Measurements from ENCODE around the gene LMF2. TPM values are rescaled to one million over a fixed set of nuclear protein-coding genes. Genes with fewer than 3 reads are reported as not detected.
A peak's percentile ranks its signal among the peaks of the same experiment; 100 is the strongest.
"Not testable (repeated sequence)": the region's sequence is repeated elsewhere in the genome, so short reads cannot be mapped to it uniquely, and the experiment has no call there.

Gene LMF2
- total RNA-seq, 1 donor from 2014 or later: 93.2 TPM

- Mint-ChIP-seq H3K9me3 (ENCODE audit: unreplicated experiment) (peaks cover 4% of the 10 kb centered on the region), H3K4me3 (ENCODE audit: unreplicated experiment) (no peak overlapping the region), H3K27ac (ENCODE audit: unreplicated experiment) (no peak overlapping the region), H3K27me3 (ENCODE audit: low read depth, unreplicated experiment) (peaks cover 15% of the 10 kb centered on the region), H3K36me3 (ENCODE audit: low read depth, unreplicated experiment) (no peaks in the 10 kb centered on the region), H3K4me1 (ENCODE audit: low read depth, unreplicated experiment) (peaks cover 4% of the 10 kb centered on the region)
- Histone ChIP-seq H3K9me3 (ENCODE audit: insufficient read depth, low read depth, low read length) (no peaks in the 10 kb centered on the region), H3K9ac (ENCODE audit: low read length) (no peak overlapping the region), H4K20me1 (ENCODE audit: insufficient read depth, low read length) (no peaks in the 10 kb centered on the region), H3K79me2 (ENCODE audit: insufficient read depth, low read length) (no peaks in the 10 kb centered on the region), H3K4me2 (ENCODE audit: low read length) (no peak overlapping the region), H3K4me3 (ENCODE audit: insufficient read depth, low read depth, low read length) (no peak overlapping the region), H3K27me3 (ENCODE audit: insufficient read depth, low read length) (peaks cover 23% of the 10 kb centered on the region), H3K36me3 (ENCODE audit: insufficient read depth, low read length) (no peaks in the 10 kb centered on the region), H2AFZ (ENCODE audit: low read depth, low read length) (no peak overlapping the region), H3K4me1 (ENCODE audit: insufficient read depth, low read length) (peaks cover 14% of the 10 kb centered on the region), H3K27ac (ENCODE audit: low read depth, low read length) (no peak overlapping the region)
- TF ChIP-seq EZH2 (IDR thresholded peaks at IDR 0.05; ENCODE audit: insufficient read depth, low read length): no peak
- no peak for TF ChIP-seq CTCF (IDR thresholded peaks at IDR 0.05; ENCODE audit: insufficient read depth, low read depth, low read length)
- DNase-seq (ENCODE audit: low read depth): no peak
- FAIRE-seq: no peak
These were observed 27.6 kb upstream of the LMF2 start for GRCh38 chr22:50535113-50535512.

DNA sequence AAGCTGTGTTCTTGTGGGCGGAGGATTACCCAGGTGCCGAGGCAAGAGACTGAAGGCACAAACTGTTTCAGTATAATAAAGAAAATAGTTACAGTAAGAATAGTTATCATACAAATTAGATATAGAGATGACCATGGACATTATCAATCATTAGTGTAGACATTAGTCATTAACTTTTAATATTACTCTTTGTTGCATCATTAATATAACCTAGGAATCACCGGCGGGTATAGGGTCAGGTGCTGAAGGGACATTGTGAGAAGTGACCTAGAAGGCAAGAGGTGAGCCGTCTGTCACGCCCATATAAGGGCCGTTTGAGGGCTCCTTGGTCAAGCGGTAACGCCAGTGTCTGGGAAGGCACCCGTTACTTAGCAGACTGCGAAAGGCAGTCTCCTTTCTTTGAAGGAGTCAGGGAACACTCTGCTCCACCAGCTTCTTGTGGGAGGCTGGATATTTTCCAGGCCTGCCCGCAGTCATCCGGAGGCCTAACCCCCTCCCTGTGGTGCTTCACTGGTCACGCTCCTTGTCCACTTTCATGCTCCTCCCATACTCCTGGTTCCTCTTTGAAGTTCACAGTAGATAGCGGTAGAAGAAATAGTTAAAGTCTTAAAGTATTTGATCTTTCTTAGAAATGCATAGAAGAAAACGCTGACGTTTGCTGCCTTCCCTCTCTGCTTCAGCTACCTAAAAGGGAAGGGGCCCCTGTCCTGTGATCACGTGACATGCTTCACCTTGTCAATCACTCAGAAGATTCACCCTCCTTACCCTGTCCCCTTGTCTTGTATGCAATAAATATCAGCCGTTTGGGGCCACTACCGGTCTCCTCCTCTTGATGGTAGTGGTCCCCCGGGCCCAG is 26.6 kb upstream of the LMF2 start:
- not testable (repeated sequence) for H3K4me2 ChIP-seq (ENCODE audit: low read length); H3K27ac Mint-ChIP-seq (ENCODE audit: unreplicated experiment); FAIRE-seq; H3K4me3 Mint-ChIP-seq (ENCODE audit: unreplicated experiment); H3K79me2 ChIP-seq (ENCODE audit: insufficient read depth, low read length); H3K9me3 Mint-ChIP-seq (ENCODE audit: unreplicated experiment); H3K9ac ChIP-seq (ENCODE audit: low read length); H3K4me3 ChIP-seq (ENCODE audit: insufficient read depth, low read depth, low read length); H3K9me3 ChIP-seq (ENCODE audit: insufficient read depth, low read depth, low read length); H3K36me3 Mint-ChIP-seq (ENCODE audit: low read depth, unreplicated experiment); H3K4me1 Mint-ChIP-seq (ENCODE audit: low read depth, unreplicated experiment); H3K27ac ChIP-seq (ENCODE audit: low read depth, low read length); H4K20me1 ChIP-seq (ENCODE audit: insufficient read depth, low read length); H2AFZ ChIP-seq (ENCODE audit: low read depth, low read length); H3K36me3 ChIP-seq (ENCODE audit: insufficient read depth, low read length)
- Histone ChIP-seq H3K27me3 (ENCODE audit: insufficient read depth, low read length) (peaks cover 32% of the 10 kb centered on the region), H3K4me1 (ENCODE audit: insufficient read depth, low read length) (peaks cover 11% of the 10 kb centered on the region)
- DNase-seq (ENCODE audit: low read depth): peak; percentile 54
- peaks cover 15% of the 10 kb centered on the region for H3K27me3 Mint-ChIP-seq (ENCODE audit: low read depth, unreplicated experiment)

DNA sequence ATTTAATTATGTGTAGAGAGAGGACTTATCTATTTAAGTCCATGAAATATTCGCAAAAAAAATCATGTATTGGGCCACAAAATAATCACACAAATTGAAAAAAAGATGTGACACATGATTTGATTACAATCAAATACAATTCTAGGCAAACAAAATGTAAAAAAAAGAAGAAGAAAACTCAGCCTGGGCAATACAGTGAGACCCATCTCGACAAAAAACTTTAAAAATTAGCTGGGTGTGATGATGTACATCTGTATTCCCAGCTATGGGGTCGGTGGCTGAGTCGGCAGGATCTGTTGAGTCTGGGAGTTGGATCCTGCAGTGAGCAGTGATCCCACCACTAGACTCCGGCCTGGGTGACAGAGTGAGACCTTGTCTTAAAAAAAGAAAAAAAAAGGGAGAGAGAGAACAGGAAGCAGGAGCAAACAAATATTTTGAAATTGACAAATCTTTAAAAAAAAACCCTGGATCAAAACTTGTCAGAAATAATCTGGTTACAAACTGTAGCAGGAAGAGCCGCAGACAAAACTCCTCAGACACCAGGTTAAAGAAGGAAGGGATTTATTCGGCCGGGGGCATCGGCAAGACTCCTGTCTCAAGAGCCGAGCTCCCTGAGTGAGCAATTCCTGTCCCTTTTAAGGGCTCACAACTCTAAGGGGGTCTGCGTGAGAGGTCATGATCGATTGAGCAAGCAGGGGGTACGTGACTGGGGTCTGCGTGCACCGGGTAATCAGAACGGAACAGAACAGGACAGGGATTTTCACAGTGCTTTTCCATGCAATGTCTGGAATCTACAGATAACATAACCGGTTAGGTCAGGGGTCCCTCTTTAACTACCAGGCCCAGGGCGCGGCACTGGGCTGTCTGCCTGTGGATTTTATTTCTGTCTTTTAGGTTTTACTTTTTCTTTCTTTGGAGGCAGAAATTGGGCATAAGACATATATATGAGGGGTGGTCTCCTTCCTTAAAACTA is 25.6 kb upstream of the LMF2 start:
- Mint-ChIP-seq H3K27ac (ENCODE audit: unreplicated experiment) (peak overlapping the region; percentile 69), H3K4me3 (ENCODE audit: unreplicated experiment) (peak overlapping the region; percentile 76), H3K27me3 (ENCODE audit: low read depth, unreplicated experiment) (peaks cover 12% of the 10 kb centered on the region), H3K4me1 (ENCODE audit: low read depth, unreplicated experiment) (no peaks in the 10 kb centered on the region), H3K9me3 (ENCODE audit: unreplicated experiment) (peaks cover 4% of the 10 kb centered on the region), H3K36me3 (ENCODE audit: low read depth, unreplicated experiment) (peaks cover 1% of the 10 kb centered on the region)
- DNase-seq (ENCODE audit: low read depth) (no peak), FAIRE-seq (no peak)
- peaks cover 33% of the 10 kb centered on the region for H3K27me3 ChIP-seq (ENCODE audit: insufficient read depth, low read length)
- H3K9me3 ChIP-seq (ENCODE audit: insufficient read depth, low read depth, low read length): no peaks in the 10 kb centered on the region
- no peak overlapping the region for H2AFZ ChIP-seq (ENCODE audit: low read depth, low read length)
- peaks cover 11% of the 10 kb centered on the region for H3K4me1 ChIP-seq (ENCODE audit: insufficient read depth, low read length)
- no peak for TF ChIP-seq EZH2 (IDR thresholded peaks at IDR 0.05; ENCODE audit: insufficient read depth, low read length)
- no peak for TF ChIP-seq CTCF (IDR thresholded peaks at IDR 0.05; ENCODE audit: insufficient read depth, low read depth, low read length)
- no peaks in the 10 kb centered on the region for H3K79me2 ChIP-seq (ENCODE audit: insufficient read depth, low read length)
- H3K4me3 ChIP-seq (ENCODE audit: insufficient read depth, low read depth, low read length): no peak overlapping the region
- H3K27ac ChIP-seq (ENCODE audit: low read depth, low read length): no peak overlapping the region
- no peak overlapping the region for H3K9ac ChIP-seq (ENCODE audit: low read length)
- no peak overlapping the region for H3K4me2 ChIP-seq (ENCODE audit: low read length)
- H3K36me3 ChIP-seq (ENCODE audit: insufficient read depth, low read length): no peaks in the 10 kb centered on the region
- peaks cover 10% of the 10 kb centered on the region for H4K20me1 ChIP-seq (ENCODE audit: insufficient read depth, low read length)
